AG10803 (cell line): Measurements from ENCODE around the gene TMEM266.

Source experiments
- DNase-seq: peaks from one replicate; pipeline ENCODE4 v3.0.0; 2010; ENCODE audit warnings: low read depth
- H3K4me3 ChIP-seq: 2 replicates; pipeline ENCODE4 v1.5.1; 2011; ENCODE audit warnings: mild to moderate bottlenecking, low read length, control low read depth
- TF ChIP-seq, protein P1 (sequence below): conservative IDR thresholded peaks from 2 replicates; pipeline ENCODE4 v1.5.1; 2011; ENCODE audit warnings: mild to moderate bottlenecking, low read length, control low read depth, inconsistent platforms

Gene TMEM266

GRCh38 chr15:76196269-76197231 is 136.8 kb downstream of the TMEM266 start:
- TF ChIP-seq, protein P1, sequence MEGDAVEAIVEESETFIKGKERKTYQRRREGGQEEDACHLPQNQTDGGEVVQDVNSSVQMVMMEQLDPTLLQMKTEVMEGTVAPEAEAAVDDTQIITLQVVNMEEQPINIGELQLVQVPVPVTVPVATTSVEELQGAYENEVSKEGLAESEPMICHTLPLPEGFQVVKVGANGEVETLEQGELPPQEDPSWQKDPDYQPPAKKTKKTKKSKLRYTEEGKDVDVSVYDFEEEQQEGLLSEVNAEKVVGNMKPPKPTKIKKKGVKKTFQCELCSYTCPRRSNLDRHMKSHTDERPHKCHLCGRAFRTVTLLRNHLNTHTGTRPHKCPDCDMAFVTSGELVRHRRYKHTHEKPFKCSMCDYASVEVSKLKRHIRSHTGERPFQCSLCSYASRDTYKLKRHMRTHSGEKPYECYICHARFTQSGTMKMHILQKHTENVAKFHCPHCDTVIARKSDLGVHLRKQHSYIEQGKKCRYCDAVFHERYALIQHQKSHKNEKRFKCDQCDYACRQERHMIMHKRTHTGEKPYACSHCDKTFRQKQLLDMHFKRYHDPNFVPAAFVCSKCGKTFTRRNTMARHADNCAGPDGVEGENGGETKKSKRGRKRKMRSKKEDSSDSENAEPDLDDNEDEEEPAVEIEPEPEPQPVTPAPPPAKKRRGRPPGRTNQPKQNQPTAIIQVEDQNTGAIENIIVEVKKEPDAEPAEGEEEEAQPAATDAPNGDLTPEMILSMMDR, result no peak
- peak; percentile 93 for DNase-seq

DNA sequence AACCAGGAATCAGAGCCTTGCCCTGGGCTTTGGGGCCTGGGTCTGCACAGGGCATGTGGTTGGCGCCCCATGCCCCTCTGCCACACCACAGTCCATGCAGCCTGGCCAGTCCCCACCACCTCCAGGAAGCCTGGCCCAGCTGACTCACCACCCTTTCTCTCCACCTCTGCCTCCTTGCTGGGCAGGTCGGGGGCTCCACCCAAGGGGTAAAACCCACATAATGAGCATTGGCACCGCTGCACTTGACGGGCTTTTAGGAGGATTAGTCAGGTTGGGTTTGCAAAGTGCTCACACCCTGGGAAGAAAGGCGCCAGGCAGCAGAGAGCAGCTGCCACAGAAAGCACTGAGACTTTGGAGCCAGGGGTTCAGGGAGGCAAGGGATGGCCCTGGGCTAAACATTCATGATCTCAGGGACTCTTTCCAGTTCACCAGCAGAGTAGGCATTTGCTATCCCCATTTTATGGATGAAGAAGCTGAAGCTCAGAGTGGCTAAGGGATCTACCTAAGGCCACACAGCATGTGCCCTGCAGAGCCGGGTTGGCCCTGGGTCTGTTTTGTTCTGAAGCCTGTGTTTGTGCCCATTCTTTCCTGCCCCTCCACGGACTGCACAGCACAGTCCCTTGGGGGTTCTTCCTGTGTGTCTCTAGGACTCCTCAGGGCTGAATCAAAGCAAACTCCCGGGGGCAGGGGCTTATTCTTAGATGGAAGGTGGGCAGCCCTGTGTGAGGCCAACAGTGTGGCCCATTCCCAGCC is 138.1 kb downstream of the TMEM266 start:
- no peak overlapping the region for H3K4me3 ChIP-seq
- TF ChIP-seq, protein P1, result no peak
- no peak for DNase-seq

More at GRCh38 chr15:76196269-76197231, 136.8 kb downstream of the TMEM266 start:
- no peak overlapping the region for H3K4me3 ChIP-seq

GRCh38 chr15:76198456-76199105 is 138.8 kb downstream of the TMEM266 start:
- no peak for DNase-seq
- TF ChIP-seq, protein P1, result no peak
- no peak overlapping the region for H3K4me3 ChIP-seq

DNA sequence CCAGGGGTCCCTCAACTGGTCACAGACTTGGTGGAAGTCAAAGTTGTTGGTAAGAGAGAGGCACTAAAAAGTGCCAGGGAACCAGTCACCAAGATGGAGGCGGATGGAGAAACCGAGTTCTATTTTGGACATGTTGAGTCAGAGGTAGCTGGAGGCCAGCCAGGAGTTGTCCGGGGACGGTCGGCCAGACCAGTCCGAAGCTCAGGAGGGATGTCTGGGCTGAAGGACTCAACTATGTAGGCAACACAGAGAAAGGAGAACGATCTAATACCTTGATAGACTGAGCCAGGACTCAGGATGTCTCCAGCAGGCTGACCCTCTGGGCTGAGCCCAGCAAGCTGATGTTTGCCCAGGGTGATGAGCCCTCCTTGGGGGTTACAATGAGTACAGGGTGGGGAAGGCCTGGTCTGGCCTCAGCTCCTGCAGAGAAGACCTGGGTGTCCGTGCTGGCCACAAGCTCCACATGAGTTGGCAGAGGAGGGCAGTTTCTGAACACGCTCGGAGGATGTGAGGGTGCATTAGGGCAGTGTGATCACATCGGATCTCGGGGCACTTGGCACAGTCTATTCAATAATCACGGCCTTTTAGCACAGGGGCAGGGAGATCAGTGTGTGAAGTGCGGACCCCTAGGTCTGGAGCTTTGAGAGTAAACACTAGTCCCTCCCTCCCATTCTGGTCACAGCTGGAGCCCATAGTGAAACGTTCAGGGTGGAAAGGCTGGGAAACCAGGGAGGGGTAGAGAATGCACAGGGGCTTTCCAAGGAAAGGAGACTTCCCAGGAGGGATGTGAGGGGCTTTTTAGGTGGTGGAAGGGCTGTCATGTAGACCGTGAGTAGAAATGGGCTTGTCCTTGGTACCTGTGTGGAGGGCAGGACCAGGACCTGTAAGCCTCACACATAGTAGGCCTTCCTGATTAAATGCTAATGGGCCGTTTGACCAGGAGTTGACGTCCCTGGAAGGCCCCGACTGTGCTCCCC is 139.6 kb downstream of the TMEM266 start:
- TF ChIP-seq, protein P1, result no peak
- H3K4me3 ChIP-seq, result no peak overlapping the region
- DNase-seq, result peak; percentile 75

DNA sequence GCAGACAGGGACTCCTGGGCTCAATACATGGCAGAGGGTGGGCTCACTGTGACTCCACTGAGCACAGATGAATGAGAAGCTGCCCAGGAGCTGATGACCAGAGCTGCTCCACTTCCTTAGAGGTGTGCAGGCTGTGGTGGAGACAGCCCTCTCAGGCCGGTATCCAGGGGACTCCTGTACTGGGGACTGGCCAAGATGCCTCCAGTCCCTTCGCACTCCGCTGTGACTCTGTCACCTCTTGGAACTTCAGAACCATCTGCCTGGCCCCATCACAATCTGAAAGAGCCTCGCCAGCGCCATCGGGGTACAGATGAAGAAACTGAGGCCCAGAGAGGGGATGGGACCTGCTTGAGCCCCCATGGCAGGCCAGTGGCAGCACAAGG is 140.3 kb downstream of the TMEM266 start:
- TF ChIP-seq, protein P1, result no peak
- no peak overlapping the region for H3K4me3 ChIP-seq
- no peak for DNase-seq

- DNase-seq, result no peak
- TF ChIP-seq, protein P1, result no peak
- no peak overlapping the region for H3K4me3 ChIP-seq
These were observed 140.9 kb downstream of the TMEM266 start for GRCh38 chr15:76200641-76201105.
